AG04449 (cell line): ENCODE data around the gene ZNF565.

Source experiments
- CTCF ChIA-PET: fragments of 350-600 bp; formaldehyde crosslinking; extraction: SDS; loops from one replicate; lab custom pipeline; 2021; ENCODE audit warnings: antibody characterized with exemption; lab: Yijun Ruan, JAX
- POLR2A ChIA-PET: fragments of 400-600, 350-600 bp; formaldehyde crosslinking; extraction: SDS; loops from one replicate; lab custom pipeline; 2020; ENCODE audit warnings: antibody characterized with exemption, inconsistent platforms; lab: Yijun Ruan, JAX
- DNase-seq: peaks from one replicate; pipeline ENCODE4 v3.0.0-alpha.2; 2010; ENCODE audit warnings: low read depth, low spot score
- H3K4me3 ChIP-seq: 2 replicates; pipeline ENCODE4 v1.5.1; 2011; ENCODE audit warnings: low read depth, mild to moderate bottlenecking, control low read depth, low read length
- TF ChIP-seq, protein P1 (sequence below): IDR thresholded peaks from one replicate; pipeline ENCODE4 v1.5.1; 2011; ENCODE audit warnings: mild to moderate bottlenecking, moderate library complexity, low read length, control low read depth, inconsistent platforms; ENCODE audit not compliant: insufficient read depth; ENCODE audit errors: missing control alignments

Gene ZNF565

GRCh38 chr19:36221474-36221873 lies 7.0 kb upstream of the ZNF565 start:
- no peak overlapping the region for H3K4me3 ChIP-seq
- CTCF ChIA-PET = no interaction called here
- POLR2A ChIA-PET = no interaction called here
- TF ChIP-seq, protein P1, sequence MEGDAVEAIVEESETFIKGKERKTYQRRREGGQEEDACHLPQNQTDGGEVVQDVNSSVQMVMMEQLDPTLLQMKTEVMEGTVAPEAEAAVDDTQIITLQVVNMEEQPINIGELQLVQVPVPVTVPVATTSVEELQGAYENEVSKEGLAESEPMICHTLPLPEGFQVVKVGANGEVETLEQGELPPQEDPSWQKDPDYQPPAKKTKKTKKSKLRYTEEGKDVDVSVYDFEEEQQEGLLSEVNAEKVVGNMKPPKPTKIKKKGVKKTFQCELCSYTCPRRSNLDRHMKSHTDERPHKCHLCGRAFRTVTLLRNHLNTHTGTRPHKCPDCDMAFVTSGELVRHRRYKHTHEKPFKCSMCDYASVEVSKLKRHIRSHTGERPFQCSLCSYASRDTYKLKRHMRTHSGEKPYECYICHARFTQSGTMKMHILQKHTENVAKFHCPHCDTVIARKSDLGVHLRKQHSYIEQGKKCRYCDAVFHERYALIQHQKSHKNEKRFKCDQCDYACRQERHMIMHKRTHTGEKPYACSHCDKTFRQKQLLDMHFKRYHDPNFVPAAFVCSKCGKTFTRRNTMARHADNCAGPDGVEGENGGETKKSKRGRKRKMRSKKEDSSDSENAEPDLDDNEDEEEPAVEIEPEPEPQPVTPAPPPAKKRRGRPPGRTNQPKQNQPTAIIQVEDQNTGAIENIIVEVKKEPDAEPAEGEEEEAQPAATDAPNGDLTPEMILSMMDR = no peak
- no peak for DNase-seq

DNA sequence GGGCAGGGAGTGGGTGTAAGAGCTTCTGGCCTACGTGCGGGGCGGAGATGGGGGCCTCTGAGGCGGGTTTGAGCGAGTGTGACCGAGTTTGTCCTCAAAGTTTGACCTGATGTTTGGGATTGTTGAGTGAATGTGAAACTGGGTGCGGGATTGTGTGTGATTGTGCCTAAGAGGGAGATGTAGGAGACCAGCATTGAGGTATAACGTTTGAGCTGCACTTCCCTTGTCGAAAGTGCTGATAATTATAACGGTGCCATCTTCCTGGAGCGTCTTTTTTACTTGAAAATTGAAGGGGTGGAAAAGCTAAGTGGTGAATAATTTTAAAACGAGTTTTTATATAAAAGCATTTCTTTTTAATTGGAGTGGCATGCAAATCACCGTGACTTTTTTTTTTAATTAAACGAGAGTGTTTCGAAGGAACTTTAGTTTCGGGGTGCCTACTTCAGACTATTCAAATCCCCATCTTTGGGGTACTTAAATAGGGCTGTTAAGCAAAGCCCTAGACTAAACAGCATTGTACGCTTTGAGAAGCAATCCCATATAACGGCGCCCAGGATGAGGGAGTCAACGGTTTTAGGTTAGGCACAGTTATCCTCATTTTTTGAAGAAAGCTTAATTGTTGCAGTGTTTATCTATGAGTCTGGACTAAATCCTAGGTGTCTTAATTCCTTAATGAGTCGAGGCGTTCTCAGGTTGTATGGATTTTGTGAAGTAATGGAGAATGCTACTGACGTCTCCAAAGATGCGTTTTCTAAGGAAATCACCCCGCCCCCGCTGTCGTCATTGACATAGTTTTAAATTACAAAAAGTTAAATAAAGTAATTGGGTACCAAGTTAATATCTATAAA lies 1.0 kb upstream of the ZNF565 start:
- TF ChIP-seq, protein P1 = no peak
- CTCF ChIA-PET = interaction anchor here (0.7 to 1.3 kb wide), 2 partner anchors 88 to 160 kb away, joined by 3 read pairs; no protein-coding TSS in a partner anchor
- POLR2A ChIA-PET = interaction anchor here (0.7 to 1.7 kb wide), 6 partner anchors 9 to 313 kb away, joined by 3 to 5 read pairs (median 4); partner anchors contain the start of genes POLR2I, TBCB, ZNF260 and ZNF566
- no peak for DNase-seq
- peak overlapping the region; percentile 65 for H3K4me3 ChIP-seq

- CTCF ChIA-PET = no interaction called here
- DNase-seq = no peak
- TF ChIP-seq, protein P1 = no peak
- no peak overlapping the region; the same call in 1 of the 2 replicates for H3K4me3 ChIP-seq
- POLR2A ChIA-PET = no interaction called here
Measured at GRCh38 chr19:36212895-36213294, 1.6 kb downstream of the ZNF565 start.

DNA sequence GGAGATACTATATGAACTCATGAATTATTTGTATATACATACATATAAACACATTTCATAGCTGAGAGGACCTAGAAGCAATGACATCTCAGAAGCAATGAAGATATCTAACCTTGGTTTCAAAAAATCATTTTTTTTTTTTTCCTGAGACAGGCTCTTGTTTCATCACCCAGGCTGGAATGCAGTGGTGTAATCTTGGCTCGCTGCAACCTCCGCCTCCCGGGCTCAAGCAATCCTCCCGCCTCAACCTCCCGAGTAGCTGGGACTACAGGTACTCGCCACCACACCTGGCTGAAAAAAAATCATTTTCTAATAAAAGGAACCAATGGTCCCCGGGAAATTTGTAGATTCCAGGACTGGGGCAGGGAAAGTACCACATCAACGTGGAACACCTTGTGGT lies 4.0 kb downstream of the ZNF565 start:
- TF ChIP-seq, protein P1 = no peak
- ChIA-PET POLR2A (no interaction called here), CTCF (no interaction called here)
- no peak for DNase-seq
- no peak overlapping the region for H3K4me3 ChIP-seq

DNA sequence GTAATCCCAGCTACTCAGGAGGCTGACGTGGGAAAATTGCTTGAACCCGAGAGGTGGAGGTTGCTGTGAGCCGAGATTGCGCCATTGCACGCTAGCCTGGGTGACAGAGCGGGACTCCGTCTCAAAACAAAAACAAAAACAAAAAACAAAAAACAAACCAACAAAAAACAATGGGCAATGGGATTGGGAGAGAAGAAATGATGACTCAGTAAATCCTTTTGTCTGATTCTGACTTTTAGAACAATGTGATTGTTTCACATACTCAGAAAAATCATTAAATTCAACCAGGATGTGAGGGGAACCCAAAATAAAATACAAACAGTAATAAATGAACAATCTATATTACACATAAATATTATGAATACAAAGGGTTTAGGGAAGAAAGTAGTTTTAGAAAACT lies 5.1 kb downstream of the ZNF565 start:
- ChIA-PET POLR2A (no interaction called here), CTCF (no interaction called here)
- H3K4me3 ChIP-seq = no peak overlapping the region
- TF ChIP-seq, protein P1 = no peak
- DNase-seq = no peak

GRCh38 chr19:36207605-36208252 lies 6.7 kb downstream of the ZNF565 start:
- TF ChIP-seq, protein P1 = no peak
- H3K4me3 ChIP-seq = no peak overlapping the region
- DNase-seq = no peak
- ChIA-PET POLR2A (interaction anchor here (0.6 kb wide), 2 partner anchors 22 to 1183 kb away, joined by 3 read pairs; no protein-coding TSS in a partner anchor), CTCF (no interaction called here)
